ENCODE results near the gene FREM1. TPM values are rescaled to one million over a fixed set of nuclear protein-coding genes. Genes with fewer than 3 reads are reported as not detected.

The FREM1 gene
- total RNA-seq, 3 donors from 2014 or later, result 4.1 to 12.2 (median 4.3) TPM

GRCh38 chr9:14829204-14829603 lies 81.0 kb downstream of the FREM1 start:
- Histone ChIP-seq H3K36me3 (no peaks in the 10 kb centered on the region), H3K27ac (no peak overlapping the region), H3K4me3 (no peak overlapping the region), H3K4me1 (no peaks in the 10 kb centered on the region), H3K27me3 (no peaks in the 10 kb centered on the region), H3K9me3 (no peaks in the 10 kb centered on the region)
- TF ChIP-seq, protein P1, sequence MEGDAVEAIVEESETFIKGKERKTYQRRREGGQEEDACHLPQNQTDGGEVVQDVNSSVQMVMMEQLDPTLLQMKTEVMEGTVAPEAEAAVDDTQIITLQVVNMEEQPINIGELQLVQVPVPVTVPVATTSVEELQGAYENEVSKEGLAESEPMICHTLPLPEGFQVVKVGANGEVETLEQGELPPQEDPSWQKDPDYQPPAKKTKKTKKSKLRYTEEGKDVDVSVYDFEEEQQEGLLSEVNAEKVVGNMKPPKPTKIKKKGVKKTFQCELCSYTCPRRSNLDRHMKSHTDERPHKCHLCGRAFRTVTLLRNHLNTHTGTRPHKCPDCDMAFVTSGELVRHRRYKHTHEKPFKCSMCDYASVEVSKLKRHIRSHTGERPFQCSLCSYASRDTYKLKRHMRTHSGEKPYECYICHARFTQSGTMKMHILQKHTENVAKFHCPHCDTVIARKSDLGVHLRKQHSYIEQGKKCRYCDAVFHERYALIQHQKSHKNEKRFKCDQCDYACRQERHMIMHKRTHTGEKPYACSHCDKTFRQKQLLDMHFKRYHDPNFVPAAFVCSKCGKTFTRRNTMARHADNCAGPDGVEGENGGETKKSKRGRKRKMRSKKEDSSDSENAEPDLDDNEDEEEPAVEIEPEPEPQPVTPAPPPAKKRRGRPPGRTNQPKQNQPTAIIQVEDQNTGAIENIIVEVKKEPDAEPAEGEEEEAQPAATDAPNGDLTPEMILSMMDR (IDR thresholded peaks at IDR 0.05), result no peak
- no peak for TF ChIP-seq POLR2AphosphoS5 (IDR thresholded peaks at IDR 0.05)
- no peak for TF ChIP-seq POLR2A (IDR thresholded peaks at IDR 0.05)
- intact Hi-C loops (cut with DNase I; ENCODE audit: low total_unique reads), result no loop called here
- no peak for DNase-seq (ENCODE audit: low spot score in 2 of 2)

GRCh38 chr9:14827805-14828204 lies 82.4 kb downstream of the FREM1 start:
- Histone ChIP-seq H3K9me3 (no peaks in the 10 kb centered on the region), H3K4me3 (no peak overlapping the region), H3K36me3 (no peaks in the 10 kb centered on the region), H3K4me1 (no peaks in the 10 kb centered on the region), H3K27me3 (no peaks in the 10 kb centered on the region), H3K27ac (no peak overlapping the region)
- DNase-seq (ENCODE audit: low spot score in 2 of 2), result no peak
- intact Hi-C loops (cut with DNase I; ENCODE audit: low total_unique reads), result no loop called here
- TF ChIP-seq, protein P1 (IDR thresholded peaks at IDR 0.05), result no peak
- no peak for TF ChIP-seq POLR2A (IDR thresholded peaks at IDR 0.05)
- TF ChIP-seq POLR2AphosphoS5 (IDR thresholded peaks at IDR 0.05), result no peak

- H3K9me3 ChIP-seq, result no peaks in the 10 kb centered on the region
- DNase-seq (ENCODE audit: low spot score in 2 of 2), result no peak
- intact Hi-C loops (cut with DNase I; ENCODE audit: low total_unique reads), result no loop called here
- H3K4me3 ChIP-seq, result no peak overlapping the region
- no peaks in the 10 kb centered on the region for H3K27me3 ChIP-seq
- TF ChIP-seq POLR2A (IDR thresholded peaks at IDR 0.05), result no peak
- TF ChIP-seq, protein P1 (IDR thresholded peaks at IDR 0.05), result no peak
- no peak for TF ChIP-seq POLR2AphosphoS5 (IDR thresholded peaks at IDR 0.05)
- no peaks in the 10 kb centered on the region for H3K36me3 ChIP-seq
- no peak overlapping the region for H3K27ac ChIP-seq
- no peaks in the 10 kb centered on the region for H3K4me1 ChIP-seq
These were observed 85.7 kb downstream of the FREM1 start for GRCh38 chr9:14824481-14824880.

GRCh38 chr9:14823800-14824199 lies 86.4 kb downstream of the FREM1 start:
- H3K9me3 ChIP-seq, result no peaks in the 10 kb centered on the region
- TF ChIP-seq, protein P1 (IDR thresholded peaks at IDR 0.05), result no peak
- TF ChIP-seq POLR2A (IDR thresholded peaks at IDR 0.05), result no peak
- TF ChIP-seq POLR2AphosphoS5 (IDR thresholded peaks at IDR 0.05), result no peak

GRCh38 chr9:14822666-14823065 lies 87.6 kb downstream of the FREM1 start:
- Histone ChIP-seq H3K36me3 (no peaks in the 10 kb centered on the region), H3K4me1 (no peaks in the 10 kb centered on the region), H3K27me3 (no peaks in the 10 kb centered on the region), H3K9me3 (no peaks in the 10 kb centered on the region), H3K27ac (no peak overlapping the region), H3K4me3 (no peak overlapping the region)
- intact Hi-C loops (cut with DNase I; ENCODE audit: low total_unique reads), result no loop called here
- TF ChIP-seq POLR2AphosphoS5 (IDR thresholded peaks at IDR 0.05) (no peak), POLR2A (IDR thresholded peaks at IDR 0.05) (no peak)
- TF ChIP-seq, protein P1 (IDR thresholded peaks at IDR 0.05), result no peak
- DNase-seq (ENCODE audit: low spot score in 2 of 2), result no peak

More at GRCh38 chr9:14823800-14824199, 86.4 kb downstream of the FREM1 start:
- no peak for DNase-seq (ENCODE audit: low spot score in 2 of 2)
- no peak overlapping the region for H3K4me3 ChIP-seq
- H3K27ac ChIP-seq, result no peak overlapping the region
- no peaks in the 10 kb centered on the region for H3K4me1 ChIP-seq
- intact Hi-C loops (cut with DNase I; ENCODE audit: low total_unique reads), result no loop called here
- no peaks in the 10 kb centered on the region for H3K36me3 ChIP-seq
- no peaks in the 10 kb centered on the region for H3K27me3 ChIP-seq

Measured in breast epithelium (tissue), 4 donors.